H9 (cell line): ENCODE data around the gene HOXC11. TPM values are rescaled to one million over a fixed set of nuclear protein-coding genes. Genes with fewer than 3 reads are reported as not detected.

ENCODE experiments used
- DNase-seq: peaks from one replicate; pipeline ENCODE4 v3.0.0-alpha.2; 2017
- H2AFZ ChIP-seq: one replicate; pipeline ENCODE4 v1.6.1; 2013; ENCODE audit warnings: mild to moderate bottlenecking, low read length, control low read depth, moderate library complexity
- H2AK5ac ChIP-seq: 2 replicates; pipeline ENCODE4 v1.6.1; 2013; ENCODE audit warnings: low read length, control low read depth, mixed read lengths; ENCODE audit not compliant: insufficient read length
- H2BK120ac ChIP-seq: one replicate; pipeline ENCODE4 v1.6.1; 2013; ENCODE audit warnings: low read depth, mild to moderate bottlenecking, low read length, control low read depth, inconsistent platforms; ENCODE audit not compliant: poor library complexity, severe bottlenecking
- H2BK12ac ChIP-seq: 2 replicates; pipeline ENCODE4 v1.6.1; 2013; ENCODE audit warnings: low read length, control low read depth, mixed read lengths, low read depth; ENCODE audit not compliant: insufficient read length
- H2BK15ac ChIP-seq: 2 replicates; pipeline ENCODE4 v1.6.1; 2013; ENCODE audit warnings: low read depth, low read length, control low read depth
- H2BK20ac ChIP-seq: one replicate; pipeline ENCODE4 v1.6.1; 2013; ENCODE audit warnings: low read depth, mild to moderate bottlenecking, low read length, control low read depth, inconsistent platforms; ENCODE audit not compliant: poor library complexity, severe bottlenecking
- H2BK5ac ChIP-seq: 2 replicates; pipeline ENCODE4 v1.6.1; 2013; ENCODE audit warnings: low read length, control low read depth, mixed read lengths; ENCODE audit not compliant: insufficient read length
- H3K14ac ChIP-seq: 2 replicates; pipeline ENCODE4 v1.6.1; 2013; ENCODE audit warnings: low read length, control low read depth; ENCODE audit not compliant: insufficient read depth
- H3K18ac ChIP-seq: 2 replicates; pipeline ENCODE4 v1.6.1; 2013; ENCODE audit warnings: low read depth, mild to moderate bottlenecking, mixed read lengths, low read length, control low read depth; ENCODE audit not compliant: insufficient read length
- H3K23ac ChIP-seq: 2 replicates; pipeline ENCODE4 v1.6.1; 2013; ENCODE audit warnings: low read length, control low read depth, mixed read lengths, low read depth; ENCODE audit not compliant: insufficient read length
- H3K23me2 ChIP-seq: 2 replicates; pipeline ENCODE4 v1.6.1; 2013; ENCODE audit warnings: low read depth, mild to moderate bottlenecking, mixed read lengths, low read length, control low read depth; ENCODE audit not compliant: insufficient read length, poor library complexity, severe bottlenecking
- H3K27ac ChIP-seq: 2 replicates; pipeline ENCODE4 v1.5.1; 2013; ENCODE audit warnings: low read length, control low read depth, mixed read lengths, low read depth; ENCODE audit not compliant: insufficient read length
- H3K27me3 ChIP-seq: 2 replicates; pipeline ENCODE4 v1.6.1; 2013; ENCODE audit warnings: low read length, control low read depth, inconsistent platforms; ENCODE audit not compliant: insufficient read depth
- H3K4ac ChIP-seq: 2 replicates; pipeline ENCODE4 v1.6.1; 2013; ENCODE audit warnings: low read depth, mild to moderate bottlenecking, control low read depth, inconsistent platforms, low read length, moderate library complexity
- H3K4me1 ChIP-seq: 2 replicates; pipeline ENCODE4 v1.6.1; 2013; ENCODE audit warnings: low read length, control low read depth, inconsistent platforms; ENCODE audit not compliant: insufficient read depth
- H3K4me2 ChIP-seq: 2 replicates; pipeline ENCODE4 v1.6.1; 2013; ENCODE audit warnings: low read length, control low read depth, mixed read lengths; ENCODE audit not compliant: insufficient read length, insufficient read depth
- H3K56ac ChIP-seq: 2 replicates; pipeline ENCODE4 v1.6.1; 2013; ENCODE audit warnings: low read depth, mild to moderate bottlenecking, mixed read lengths, low read length, control low read depth; ENCODE audit not compliant: insufficient read length
- H3K79me1 ChIP-seq: 2 replicates; pipeline ENCODE4 v1.6.1; 2013; ENCODE audit warnings: low read depth, mild to moderate bottlenecking, moderate library complexity, low read length, control low read depth, inconsistent platforms; ENCODE audit not compliant: insufficient read depth, poor library complexity, severe bottlenecking
- H3K79me2 ChIP-seq: 2 replicates; pipeline ENCODE4 v1.6.1; 2013; ENCODE audit warnings: low read length, control low read depth, inconsistent platforms; ENCODE audit not compliant: insufficient read depth
- H3K9ac ChIP-seq: 2 replicates; pipeline ENCODE4 v1.6.1; 2013; ENCODE audit warnings: low read length, control low read depth, mixed read lengths; ENCODE audit not compliant: insufficient read length; ENCODE audit errors: extremely low read depth
- H3K9me3 ChIP-seq: one replicate; pipeline ENCODE4 v1.6.1; 2013; ENCODE audit warnings: low read depth, low read length, inconsistent platforms; ENCODE audit not compliant: control insufficient read depth
- H3T11ph ChIP-seq: one replicate; pipeline ENCODE4 v1.6.1; 2013; ENCODE audit warnings: mild to moderate bottlenecking, low read length, control low read depth, inconsistent platforms
- H4K20me1 ChIP-seq: one replicate; pipeline ENCODE4 v1.6.1; 2013; ENCODE audit not compliant: control insufficient read depth, insufficient read length, insufficient read depth
- H4K5ac ChIP-seq: 2 replicates; pipeline ENCODE4 v1.6.1; 2013; ENCODE audit warnings: low read depth, mild to moderate bottlenecking, mixed read lengths, low read length, control low read depth; ENCODE audit not compliant: insufficient read length
- H4K8ac ChIP-seq: replicated peaks from 2 replicates; pipeline ENCODE4 v1.6.1; 2013; ENCODE audit warnings: low read length, control low read depth, mixed read lengths, low read depth; ENCODE audit not compliant: insufficient read length
- H4K91ac ChIP-seq: 2 replicates; pipeline ENCODE4 v1.6.1; 2013; ENCODE audit warnings: low read depth, mild to moderate bottlenecking, moderate library complexity, mixed read lengths, low read length, control low read depth; ENCODE audit not compliant: insufficient read length
- H3K27ac Mint-ChIP-seq, 3 experiments: 2 replicates in 2 of 3; 3 replicates in 1 of 3; pipeline ENCODE4 v1.8.0; 2020 to 2021; ENCODE audit warnings: mixed read lengths in 3 of 3, mild to moderate bottlenecking in 1 of 3, moderate library complexity in 1 of 3
- H3K27me3 Mint-ChIP-seq: 2 replicates; pipeline ENCODE4 v1.8.0; 2021; ENCODE audit warnings: low read depth, mild to moderate bottlenecking, moderate library complexity, mixed read lengths
- H3K36me3 Mint-ChIP-seq, 3 experiments: 2 replicates in 2 of 3; 3 replicates in 1 of 3; pipeline ENCODE4 v1.8.0; 2020 to 2021; ENCODE audit warnings: low read depth in 3 of 3, mixed read lengths in 3 of 3; ENCODE audit not compliant: insufficient read depth in 1 of 3
- H3K4me1 Mint-ChIP-seq, 2 experiments: 2 replicates each; pipeline ENCODE4 v1.8.0; 2020; ENCODE audit warnings: mixed read lengths in 2 of 2
- H3K4me3 Mint-ChIP-seq, 2 experiments: 2 replicates in 1 of 2; 3 replicates in 1 of 2; pipeline ENCODE4 v1.8.0; 2020 to 2021; ENCODE audit warnings: mild to moderate bottlenecking in 2 of 2, mixed read lengths in 2 of 2, moderate library complexity in 1 of 2
- H3K9me3 Mint-ChIP-seq, 2 experiments: 2 replicates in 1 of 2; 3 replicates in 1 of 2; pipeline ENCODE4 v1.8.0; 2020; ENCODE audit warnings: mild to moderate bottlenecking in 2 of 2, mixed read lengths in 2 of 2, moderate library complexity in 1 of 2
- CTCF ChIP-seq: fragments of 200-600 bp; sonication (generic); conservative IDR thresholded peaks from 3 replicates; pipeline ENCODE4 v1.8.0; 2021; ENCODE audit warnings: antibody characterized with exemption, mild to moderate bottlenecking
- WGBS: extraction: QIAGEN DNeasy Blood & Tissue Kit; methylation state at CpG from one replicate; pipeline ENCODE4 v1.1.7; 2013; ENCODE audit warnings: missing lambda C conversion rate, low lambda C conversion rate, mixed read lengths; ENCODE audit not compliant: insufficient read length; ENCODE audit errors: extremely low coverage; 5-methylcytosine and 5-hydroxymethylcytosine counted together
- total RNA-seq: library from RNA; stranded (reverse); gene quantifications from 2 replicates; pipeline ENCODE4 v1.2.1, GENCODE V29; 2021

The HOXC11 gene
- total RNA-seq, 1 experiment from 2014 or later, result not detected

GRCh38 chr12:53982648-53983567 is 10.0 kb downstream of the HOXC11 start:
- no peak for DNase-seq
- Histone ChIP-seq H3K9ac (no peak overlapping the region), H3K27ac (no peak overlapping the region), H3K23me2 (no peaks in the 10 kb centered on the region), H3K79me1 (no peaks in the 10 kb centered on the region), H3K4me2 (no peak overlapping the region), H3K4me1 (no peaks in the 10 kb centered on the region), H3K23ac (no peak overlapping the region), H2BK120ac (no peak overlapping the region), H3K4ac (no peak overlapping the region), H2BK5ac (no peak overlapping the region), H4K20me1 (no peaks in the 10 kb centered on the region), H3K27me3 (peaks cover 94% of the 10 kb centered on the region), H4K8ac (no peak overlapping the region), H2BK20ac (no peak overlapping the region), H3T11ph (no peak overlapping the region), H3K56ac (no peak overlapping the region), H4K5ac (no peak overlapping the region), H3K9me3 (no peaks in the 10 kb centered on the region), H2AFZ (no peak overlapping the region), H3K18ac (no peak overlapping the region), H2BK15ac (no peak overlapping the region), H4K91ac (no peak overlapping the region), H3K79me2 (no peaks in the 10 kb centered on the region), H2AK5ac (no peak overlapping the region), H2BK12ac (no peak overlapping the region), H3K14ac (no peak overlapping the region)
- Mint-ChIP-seq H3K27ac (no peak overlapping the region; a peak in 2 of 7 replicates), H3K9me3 (peaks cover 9 to 14% of the 10 kb centered on the region in 2 experiments; a peak in 4 of 5 replicates), H3K36me3 (no peaks in the 10 kb centered on the region; a peak in 2 of 7 replicates), H3K4me3 (no peak overlapping the region), H3K4me1 (peaks cover 3 to 12% of the 10 kb centered on the region in 2 experiments; a peak in 2 of 4 replicates), H3K27me3 (peaks cover 100% of the 10 kb centered on the region)
- no CpG with 5 or more reads among the region's 26 CpGs for WGBS
- no peak for TF ChIP-seq CTCF
